GM19238 (cell line): Measurements from ENCODE around the gene SAMD13.
"Not testable (repeated sequence)": the region's sequence is repeated elsewhere in the genome, so short reads cannot be mapped to it uniquely, and the experiment has no call there.

ENCODE experiments used
- DNase-seq: peaks from one replicate; pipeline ENCODE4 v3.0.0; 2011; ENCODE audit warnings: low spot score; ENCODE audit not compliant: insufficient read length

The SAMD13 gene

DNA sequence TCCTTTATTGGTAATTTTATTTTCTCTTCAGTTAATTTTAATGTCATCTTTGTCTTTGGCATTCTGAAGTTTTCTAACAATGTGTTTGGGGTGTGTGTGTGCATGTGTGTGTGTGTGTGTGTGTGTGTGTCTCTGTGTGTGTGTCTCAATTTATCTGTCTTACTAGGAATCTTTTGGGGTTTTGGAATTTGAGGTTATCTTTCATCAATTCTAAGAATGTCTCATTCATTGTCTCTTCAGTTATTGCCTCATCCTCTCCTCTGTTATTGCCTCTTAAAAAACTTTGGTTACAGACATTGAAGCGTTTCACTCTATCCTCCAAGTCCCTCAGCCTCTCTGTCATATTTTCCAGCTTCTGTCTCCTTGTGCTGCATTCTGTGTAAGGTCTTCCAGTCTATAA, 18.1 kb upstream of the SAMD13 start:
- DNase-seq, result no peak

- DNase-seq, result no peak
These were observed 15.4 kb upstream of the SAMD13 start for GRCh38 chr1:84286071-84286470.

DNA sequence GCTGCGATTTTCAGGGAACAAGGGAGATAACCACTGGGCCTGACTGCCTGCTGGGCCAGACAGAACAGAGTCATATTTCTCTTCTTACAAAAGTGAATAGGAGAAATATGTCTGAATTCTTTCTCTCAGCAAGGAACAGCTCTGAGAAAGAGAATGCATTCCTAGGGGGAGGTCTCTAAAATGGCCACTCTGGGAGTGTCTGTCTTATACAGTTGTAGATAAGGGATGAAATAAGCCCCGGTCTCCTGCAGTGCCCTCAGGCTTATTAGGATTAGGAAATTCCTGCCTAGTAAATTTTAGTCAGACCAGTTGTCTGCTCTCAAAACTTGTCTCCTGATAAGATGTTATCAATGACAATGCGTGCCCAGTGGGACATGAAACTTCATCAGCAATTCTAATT, 14.1 kb upstream of the SAMD13 start:
- not testable (repeated sequence) for DNase-seq

DNA sequence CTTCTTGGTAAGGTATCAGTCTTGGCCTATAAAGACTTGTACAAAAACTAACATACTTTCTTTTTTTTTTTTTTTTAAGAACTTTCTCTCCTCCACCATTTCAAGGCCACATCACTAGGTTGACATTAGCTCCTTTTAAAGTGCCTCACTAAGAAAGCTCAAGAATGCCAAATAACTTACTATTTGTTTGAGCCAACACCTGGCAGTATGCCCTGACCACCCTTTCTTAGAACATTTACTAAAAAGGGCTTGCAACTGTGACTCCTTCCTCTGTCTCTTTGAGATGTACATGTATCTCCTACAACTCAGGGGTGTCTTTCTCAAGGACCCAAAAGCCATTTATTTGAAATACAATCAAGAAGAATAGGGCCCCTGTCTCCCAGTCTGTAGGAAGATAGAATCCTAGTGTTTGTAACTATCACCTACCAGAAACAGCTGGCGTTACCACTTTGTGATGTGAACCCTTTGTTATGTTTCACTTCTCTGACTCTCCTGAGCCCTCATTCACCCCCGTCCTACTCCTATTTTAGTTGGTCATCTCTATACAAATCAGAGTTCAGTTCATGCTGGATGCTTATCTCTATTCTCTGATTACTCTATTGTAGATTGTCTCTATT, 12.2 kb upstream of the SAMD13 start:
- no peak for DNase-seq

DNA sequence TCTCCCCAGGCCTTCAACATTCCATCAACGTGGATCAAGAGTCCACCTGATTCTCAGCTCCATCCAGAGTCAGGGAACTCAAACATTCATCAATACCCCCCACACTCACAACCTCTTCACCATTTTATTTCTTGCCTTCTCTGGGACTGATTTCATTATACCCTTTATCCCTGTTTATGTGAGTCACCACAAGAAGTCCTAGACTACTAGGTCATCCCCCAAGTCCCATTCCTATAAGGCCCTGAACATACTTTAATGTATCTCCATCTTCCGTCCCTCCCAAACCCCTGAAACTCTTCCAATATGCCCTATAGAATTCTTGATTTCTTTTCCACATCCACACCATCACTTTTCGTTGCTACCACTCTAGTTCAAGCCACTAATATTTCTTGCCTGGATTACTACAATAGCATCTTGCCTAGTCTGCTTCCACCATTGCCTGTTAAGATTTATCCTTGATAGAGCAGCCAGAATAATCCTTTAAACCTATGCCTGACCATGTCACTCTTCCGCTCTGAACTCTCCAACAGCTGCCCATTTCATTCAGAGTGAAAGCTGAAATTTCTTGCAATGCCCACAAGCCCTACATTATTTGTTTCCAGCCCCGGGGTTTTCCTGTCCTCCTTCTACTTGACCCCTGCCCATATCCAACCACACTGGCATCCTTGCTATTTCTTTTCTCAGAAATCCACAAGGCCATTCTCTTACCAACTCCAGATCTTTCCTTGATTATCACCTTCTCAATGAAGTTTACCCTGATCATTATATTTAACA, 9.4 kb upstream of the SAMD13 start:
- no peak for DNase-seq

GRCh38 chr1:84293766-84294165, 7.7 kb upstream of the SAMD13 start:
- no peak for DNase-seq

DNA sequence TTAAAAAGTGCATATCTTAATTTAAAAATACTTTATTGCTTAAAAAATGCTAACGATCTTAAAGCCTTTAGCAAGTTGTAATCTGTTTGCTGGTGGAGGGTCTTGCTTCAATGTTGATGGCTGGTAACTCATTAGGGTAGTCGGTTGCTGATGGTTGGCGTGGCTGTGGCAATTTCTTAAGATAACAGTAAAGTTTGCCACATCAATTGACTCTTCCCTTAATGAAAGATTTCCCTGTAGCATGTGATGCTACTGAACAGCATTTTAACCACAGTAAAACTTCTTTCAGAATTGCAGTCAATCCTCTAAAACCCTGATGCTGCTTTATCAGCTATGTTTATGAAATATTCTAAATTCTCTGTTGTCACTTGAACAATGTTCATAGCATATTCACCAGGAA, 6.8 kb upstream of the SAMD13 start:
- no peak for DNase-seq

GRCh38 chr1:84297546-84298244, 3.8 kb upstream of the SAMD13 start:
- DNase-seq, result no peak

DNA sequence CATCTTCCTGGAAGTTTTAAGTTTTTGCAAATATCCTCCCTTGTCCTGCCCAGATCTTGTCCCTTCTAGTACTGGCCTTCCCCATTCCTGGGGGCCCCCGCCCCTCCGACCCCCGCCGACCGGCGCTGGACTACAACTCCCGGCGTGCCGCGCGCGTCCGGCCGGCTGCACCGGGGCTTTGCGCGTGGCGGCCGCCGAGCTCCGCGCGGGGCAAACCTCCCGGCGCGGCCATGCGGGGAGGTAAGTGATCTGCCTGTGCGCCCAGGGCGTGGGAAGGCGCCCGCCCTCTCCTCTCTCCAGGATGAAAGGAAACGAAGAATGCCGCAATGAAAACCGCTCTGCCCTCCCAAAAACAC, 3.2 kb upstream of the SAMD13 start:
- peak; percentile 39 for DNase-seq

GRCh38 chr1:84298684-84299535, 2.6 kb upstream of the SAMD13 start:
- DNase-seq, result peak; percentile 13

DNA sequence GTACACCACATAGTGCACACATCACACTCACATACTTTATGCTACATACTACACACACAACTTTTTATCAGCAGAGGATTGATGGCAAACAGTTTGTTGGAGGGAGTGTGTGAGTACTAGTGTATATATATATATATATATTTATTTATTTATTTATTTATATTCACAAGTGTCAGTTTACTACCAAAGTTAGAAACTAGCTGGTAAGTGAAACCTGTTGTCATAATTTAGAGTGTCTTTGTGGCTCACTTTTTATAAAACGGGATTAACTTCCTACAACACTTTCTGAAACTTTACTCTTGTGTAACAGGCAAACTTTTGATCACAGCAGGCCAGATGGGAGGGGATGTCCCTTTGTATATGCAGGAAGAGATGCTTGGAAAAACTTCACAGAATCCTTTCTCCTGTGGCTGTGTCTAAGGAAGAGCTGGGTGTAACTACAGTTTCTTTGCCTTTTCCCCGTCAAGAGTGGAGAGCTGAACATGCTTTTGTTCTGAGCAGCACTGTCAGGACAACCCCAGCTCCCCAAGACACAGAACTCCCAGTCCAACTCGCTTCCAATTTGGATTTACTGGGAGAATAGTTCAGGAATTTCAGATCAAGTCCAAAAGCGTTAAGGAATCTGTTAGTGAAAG, 1.9 kb upstream of the SAMD13 start:
- no peak for DNase-seq

GRCh38 chr1:84300501-84300900, 1.0 kb upstream of the SAMD13 start:
- no peak for DNase-seq

- DNase-seq, result no peak
These were observed 377 bp downstream of the SAMD13 start for GRCh38 chr1:84301785-84302385.

GRCh38 chr1:84303314-84303830, 1.9 kb downstream of the SAMD13 start:
- DNase-seq, result no peak

DNA sequence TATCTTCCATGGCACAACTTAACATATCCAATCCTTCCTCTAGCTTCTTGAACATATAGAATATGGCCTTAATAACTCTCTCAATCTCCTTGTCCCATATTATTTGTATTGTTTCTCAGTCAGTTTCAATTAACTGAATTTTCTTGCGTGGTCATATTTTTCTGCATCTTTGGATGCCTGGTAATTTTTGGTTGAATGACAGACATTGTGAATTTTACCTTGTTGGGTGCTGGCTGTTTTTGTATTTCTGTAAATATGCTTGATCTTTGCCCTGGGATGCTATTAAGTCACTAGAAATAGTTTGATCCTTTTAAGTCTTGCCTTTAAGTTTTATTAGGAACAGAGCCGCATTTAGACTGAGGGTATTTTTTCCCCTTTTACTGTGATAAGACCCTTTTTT, 5.9 kb downstream of the SAMD13 start:
- DNase-seq, result no peak

DNA sequence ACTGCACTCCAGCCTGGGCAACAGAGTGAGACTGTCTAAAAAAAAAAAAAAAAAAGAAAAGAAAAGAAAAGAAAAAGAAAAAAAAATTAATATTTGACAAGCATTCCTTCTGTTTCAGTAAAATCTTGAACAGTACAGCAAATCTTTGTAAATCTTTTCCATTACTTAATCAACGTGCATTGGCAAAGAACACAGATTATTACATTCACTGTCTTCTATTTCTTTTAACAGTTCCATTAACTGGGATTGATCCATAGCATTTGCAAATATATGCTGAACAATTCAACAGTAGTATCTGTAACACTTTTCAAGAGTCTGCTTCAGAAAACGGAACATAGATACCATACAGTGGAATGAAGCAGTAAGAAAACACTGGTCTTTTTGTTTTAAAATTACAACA, 9.8 kb downstream of the SAMD13 start:
- no peak for DNase-seq

DNA sequence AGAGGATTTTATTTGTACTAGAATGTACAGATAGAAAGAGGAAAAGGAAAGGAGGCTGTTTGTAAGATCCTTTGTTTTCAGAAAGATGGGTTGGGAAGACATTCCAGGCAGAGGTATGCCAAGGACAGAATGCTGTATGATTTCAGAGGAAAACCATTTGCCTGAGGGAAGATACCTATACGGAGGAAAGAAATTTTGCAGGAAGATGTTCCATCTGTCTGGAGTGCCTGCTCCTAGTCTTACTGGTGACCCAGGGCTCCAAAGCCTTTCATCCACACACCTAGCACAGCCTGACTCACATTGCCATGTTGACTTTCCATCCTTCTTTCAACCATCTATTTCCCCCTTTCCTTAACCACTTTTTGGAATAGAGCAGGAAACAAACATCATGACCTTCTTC, 18.2 kb downstream of the SAMD13 start:
- no peak for DNase-seq

DNA sequence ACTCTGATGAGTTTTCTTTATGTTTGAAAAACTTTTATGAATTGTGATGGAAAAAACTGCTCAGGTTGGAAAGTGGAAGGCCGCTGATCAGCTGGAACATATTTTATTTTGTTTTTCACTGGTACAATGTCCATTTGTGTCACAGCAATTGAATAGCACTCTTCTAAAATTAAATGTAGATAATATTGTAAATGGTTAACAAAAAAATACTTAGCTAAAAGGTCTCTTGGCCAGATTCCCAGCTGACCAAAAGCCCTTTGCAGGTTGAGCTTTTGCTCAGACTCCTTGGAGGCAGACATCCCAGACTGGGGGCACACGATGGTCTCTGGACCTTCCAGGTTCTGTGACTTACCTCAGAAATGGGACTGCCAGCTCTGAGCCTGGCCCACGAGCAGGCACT, 26.3 kb downstream of the SAMD13 start:
- DNase-seq, result no peak

- DNase-seq, result no peak
These were observed 28.8 kb downstream of the SAMD13 start for GRCh38 chr1:84330125-84330984.

DNA sequence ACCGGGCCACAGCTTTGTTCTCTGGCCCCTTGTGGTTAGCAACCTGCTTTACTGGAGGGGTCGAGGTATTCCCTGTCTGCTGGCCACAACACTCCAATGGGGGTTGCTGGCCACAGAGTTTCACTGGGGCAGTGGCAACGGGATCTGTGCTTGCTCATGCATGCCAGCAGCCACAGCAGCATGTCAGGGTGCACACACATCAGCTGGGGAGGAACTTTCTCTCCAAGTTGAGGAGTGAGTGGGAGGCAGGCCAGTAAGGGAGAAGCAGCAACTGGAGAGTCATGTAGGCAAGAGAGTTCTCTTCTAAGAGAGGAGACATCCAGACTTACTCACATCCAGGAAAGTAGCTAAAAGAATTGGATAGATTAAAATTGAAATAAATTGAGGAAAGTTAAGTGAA, 38.0 kb downstream of the SAMD13 start:
- no peak for DNase-seq
